ENCODE results near the gene ZDHHC19. TPM values are rescaled to one million over a fixed set of nuclear protein-coding genes. Genes with fewer than 3 reads are reported as not detected.

The ZDHHC19 gene
- not detected for total RNA-seq

GRCh38 chr3:196210673-196211556 lies at the start of gene ZDHHC19:
Gene ZDHHC19 (minus strand): TSS chr3:196211400. CDS start chr3:196211315, 85 bp downstream.
- Histone ChIP-seq H3K4me3 (no peak within 1 kb of the TSS), H3K9me3 (no peaks in the 10 kb centered on the region), H3K27me3 (no peaks in the 10 kb centered on the region), H3K4me1 (peaks cover 5% of the 10 kb centered on the region), H3K27ac (no peak within 1 kb of the TSS), H3K36me3 (replicated peaks in 1 of 2; ENCODE audit: insufficient read depth in 1 of 2, low read depth in 2 of 2) (no peaks in the 10 kb centered on the region)
- DNase-seq = no peak
- no peak for TF ChIP-seq CTCF (IDR thresholded peaks at IDR 0.05)
- TF ChIP-seq POLR2A (IDR thresholded peaks at IDR 0.05) = no peak
- no peak for ATAC-seq
- intact Hi-C loops (cut with DNase I) = no loop called here
- WGBS, 2 donors = 69 to 80% methylated on average over 22 to 23 of the region's 23 CpGs

GRCh38 chr3:196260784-196261183 lies 49.6 kb upstream of the ZDHHC19 start:
- no peaks in the 10 kb centered on the region for H3K27me3 ChIP-seq
- H3K4me3 ChIP-seq = no peak overlapping the region
- DNase-seq = no peak
- intact Hi-C loops (cut with DNase I) = no loop called here
- H3K9me3 ChIP-seq = no peaks in the 10 kb centered on the region
- WGBS, 2 donors = 94 to 98% methylated on average over 4 of the region's 4 CpGs
- TF ChIP-seq POLR2A (IDR thresholded peaks at IDR 0.05) = no peak
- TF ChIP-seq CTCF (IDR thresholded peaks at IDR 0.05) = no peak
- H3K36me3 ChIP-seq (replicated peaks in 1 of 2; ENCODE audit: insufficient read depth in 1 of 2, low read depth in 2 of 2) = peaks cover 0 to 7% of the 10 kb centered on the region in 2 donors
- no peak for ATAC-seq
- no peaks in the 10 kb centered on the region for H3K4me1 ChIP-seq
- H3K27ac ChIP-seq = no peak overlapping the region

- H3K4me3 ChIP-seq = no peak overlapping the region
- TF ChIP-seq POLR2A (IDR thresholded peaks at IDR 0.05) = no peak
- TF ChIP-seq CTCF (IDR thresholded peaks at IDR 0.05) = no peak
- no peak for ATAC-seq
- DNase-seq = no peak
- no peak overlapping the region for H3K27ac ChIP-seq
- no peaks in the 10 kb centered on the region for H3K27me3 ChIP-seq
- WGBS, 2 donors = 45 to 63% methylated on average over 1 of the region's 1 CpG
- intact Hi-C loops (cut with DNase I) = loop anchor here (10.0 kb wide), 1 partner anchor 429 kb away; no protein-coding TSS in a partner anchor
- H3K4me1 ChIP-seq = no peaks in the 10 kb centered on the region
- H3K9me3 ChIP-seq = no peaks in the 10 kb centered on the region
- peaks cover 0 to 9% of the 10 kb centered on the region in 2 donors for H3K36me3 ChIP-seq (replicated peaks in 1 of 2; ENCODE audit: insufficient read depth in 1 of 2, low read depth in 2 of 2)
Observed at GRCh38 chr3:196255776-196256175, 44.6 kb upstream of the ZDHHC19 start.

- H3K27ac ChIP-seq = no peak overlapping the region
- WGBS, 2 donors = 60 to 74% methylated on average over 5 of the region's 5 CpGs
- H3K9me3 ChIP-seq = no peaks in the 10 kb centered on the region
- no peak for DNase-seq
- intact Hi-C loops (cut with DNase I) = loop anchor here (10.0 kb wide), 1 partner anchor 430 kb away; no protein-coding TSS in a partner anchor
- TF ChIP-seq CTCF (IDR thresholded peaks at IDR 0.05) (no peak), POLR2A (IDR thresholded peaks at IDR 0.05) (no peak)
- no peaks in the 10 kb centered on the region for H3K27me3 ChIP-seq
- H3K4me1 ChIP-seq = no peaks in the 10 kb centered on the region
- peaks cover 0 to 9% of the 10 kb centered on the region in 2 donors for H3K36me3 ChIP-seq (replicated peaks in 1 of 2; ENCODE audit: insufficient read depth in 1 of 2, low read depth in 2 of 2)
- ATAC-seq = no peak
- H3K4me3 ChIP-seq = no peak overlapping the region
Observed at GRCh38 chr3:196254376-196255283, 43.4 kb upstream of the ZDHHC19 start.

Data from body of pancreas (tissue), 4 donors.